Measurements from ENCODE around the gene GPR108. TPM values are rescaled to one million over a fixed set of nuclear protein-coding genes. Genes with fewer than 3 reads are reported as not detected.

GPR108 gene
- total RNA-seq, 6 experiments from 2014 or later, result 22.3 to 53.0 (median 41.3) TPM

- intact Hi-C loops (cut with DNase I), result no loop called here
- WGBS (ENCODE audit: insufficient coverage, low coverage, low lambda C conversion rate, missing lambda C conversion rate), result 51% methylated on average over 8 of the region's 10 CpGs
- H3K27ac ChIP-seq, result no peak overlapping the region
Measured at GRCh38 chr19:6717036-6717435, 20.3 kb downstream of the GPR108 start.

GRCh38 chr19:6716610-6716970, 20.8 kb downstream of the GPR108 start:
- 67% methylated on average over 6 of the region's 6 CpGs for WGBS (ENCODE audit: insufficient coverage, low coverage, low lambda C conversion rate, missing lambda C conversion rate)
- Histone ChIP-seq H3K27ac (no peak overlapping the region), H3K9me3 (no peaks in the 10 kb centered on the region), H3K36me3 (peaks cover 8 to 46% (median 27%) of the 10 kb centered on the region in 4 donors), H3K4me3 (peak overlapping the region in 2 of 3 donors; percentile 11 to 60), H3K27me3 (no peaks in the 10 kb centered on the region), H3K4me1 (peaks cover 0 to 17% (median 3%) of the 10 kb centered on the region in 4 donors)
- no peak for DNase-seq
- intact Hi-C loops (cut with DNase I), result no loop called here
- TF ChIP-seq CTCF (IDR thresholded peaks at IDR 0.05), result no peak
- TF ChIP-seq POLR2A (IDR thresholded peaks at IDR 0.05), result no peak
- ATAC-seq, result no peak

More at GRCh38 chr19:6717036-6717435, 20.3 kb downstream of the GPR108 start:
- TF ChIP-seq CTCF (IDR thresholded peaks at IDR 0.05) (no peak), POLR2A (IDR thresholded peaks at IDR 0.05) (no peak)
- H3K36me3 ChIP-seq, result peaks cover 5 to 42% (median 24%) of the 10 kb centered on the region in 4 donors
- H3K4me3 ChIP-seq, result peak overlapping the region in 2 of 3 donors; percentile 11 to 60
- no peaks in the 10 kb centered on the region for H3K27me3 ChIP-seq
- DNase-seq (peak in 2 of 3 donors; percentile 39 to 59), ATAC-seq (no peak)
- H3K4me1 ChIP-seq, result peaks cover 0 to 17% (median under 1%) of the 10 kb centered on the region in 4 donors
- no peaks in the 10 kb centered on the region for H3K9me3 ChIP-seq

GRCh38 chr19:6714749-6715555, 22.4 kb downstream of the GPR108 start:
- peak in 3 of 4 donors; percentile 1 to 11 (median 5) for ATAC-seq
- H3K36me3 ChIP-seq, result peaks cover 8 to 61% (median 38%) of the 10 kb centered on the region in 4 donors
- no peak for TF ChIP-seq CTCF (IDR thresholded peaks at IDR 0.05)
- TF ChIP-seq POLR2A (IDR thresholded peaks at IDR 0.05), result no peak
- no peak overlapping the region for H3K27ac ChIP-seq
- WGBS (ENCODE audit: insufficient coverage, low coverage, low lambda C conversion rate, missing lambda C conversion rate), result 61% methylated on average over 11 of the region's 11 CpGs
- H3K4me1 ChIP-seq, result peaks cover 0 to 22% (median 4%) of the 10 kb centered on the region in 4 donors
- intact Hi-C loops (cut with DNase I), result no loop called here
- no peak overlapping the region for H3K4me3 ChIP-seq
- peak in 2 of 3 donors; percentile 22 to 59 for DNase-seq
- no peaks in the 10 kb centered on the region for H3K27me3 ChIP-seq
- no peaks in the 10 kb centered on the region for H3K9me3 ChIP-seq

GRCh38 chr19:6713773-6714692, 23.3 kb downstream of the GPR108 start:
- WGBS (ENCODE audit: insufficient coverage, low coverage, low lambda C conversion rate, missing lambda C conversion rate), result 34% methylated on average over 20 of the region's 24 CpGs
- peak; percentile 66 for TF ChIP-seq POLR2A (IDR thresholded peaks at IDR 0.05)
- TF ChIP-seq CTCF (IDR thresholded peaks at IDR 0.05), result no peak
- Histone ChIP-seq H3K27ac (no peak overlapping the region), H3K4me1 (peaks cover 0 to 22% (median 4%) of the 10 kb centered on the region in 4 donors), H3K36me3 (peaks cover 8 to 67% (median 43%) of the 10 kb centered on the region in 4 donors), H3K9me3 (no peaks in the 10 kb centered on the region), H3K27me3 (no peaks in the 10 kb centered on the region), H3K4me3 (no peak overlapping the region)
- DNase-seq (peak in 2 of 3 donors; percentile 73 to 83), ATAC-seq (peak; percentile 3 to 21 (median 13))
- intact Hi-C loops (cut with DNase I), result no loop called here
